HEK293 (cell line): ENCODE results near the gene ADAMTS2.

Experiments used
- CTCF ChIA-PET: fragments of 350-600 bp; formaldehyde crosslinking; extraction: SDS; loops from one replicate; lab custom pipeline; 2021; ENCODE audit warnings: antibody characterized with exemption; lab: Yijun Ruan, JAX
- POLR2A ChIA-PET: fragments of 300-600 bp; formaldehyde crosslinking; extraction: SDS; loops from one replicate; lab custom pipeline; 2020; ENCODE audit warnings: antibody characterized with exemption, inconsistent platforms; lab: Yijun Ruan, JAX
- H3K27ac ChIP-seq: fragments of 200-500 bp; sonication (Bioruptor generic); 2 replicates; pipeline ENCODE4 v1.5.1; 2014; ENCODE audit warnings: low read depth, low read length, control low read depth, inconsistent platforms; ENCODE audit errors: extremely low read depth
- H3K36me3 ChIP-seq, 2 experiments: fragments of 200-500 bp in 1 of 2; sonication (Bioruptor generic) in 1 of 2; 1 replicate in 1 of 2; 2 replicates in 1 of 2; pipeline ENCODE4 v1.5.1; 2014 to 2017; ENCODE audit warnings: inconsistent platforms in 2 of 2, low read length in 2 of 2; ENCODE audit not compliant: control insufficient read depth in 2 of 2, insufficient read depth in 1 of 2
- H3K4me1 ChIP-seq: fragments of 200-500 bp; sonication (Bioruptor generic); 2 replicates; pipeline ENCODE4 v1.5.1; 2014; ENCODE audit warnings: mild to moderate bottlenecking, low read length, inconsistent platforms; ENCODE audit not compliant: control insufficient read depth, insufficient read depth
- H3K4me3 ChIP-seq: 2 replicates; pipeline ENCODE4 v1.5.1; 2011; ENCODE audit warnings: low read depth, mild to moderate bottlenecking, control low read depth, low read length, moderate library complexity
- H3K9me3 ChIP-seq: fragments of 200-500 bp; sonication (Bioruptor generic); 2 replicates; pipeline ENCODE4 v1.5.1; 2014; ENCODE audit warnings: low read depth, low read length, inconsistent platforms; ENCODE audit not compliant: control insufficient read depth, insufficient read depth
- ATF2 ChIP-seq: fragments of 450-650 bp; formaldehyde crosslinking; IDR thresholded peaks from 2 replicates; pipeline ENCODE4 v1.5.1; 2016; ENCODE audit warnings: missing biosample characterization, missing genetic modification characterization, low read depth
- KLF10 ChIP-seq: fragments of 450-650 bp; IDR thresholded peaks from 2 replicates; pipeline ENCODE4 v1.5.1; 2018; ENCODE audit warnings: missing biosample characterization, mild to moderate bottlenecking, missing genetic modification characterization
- REPIN1 ChIP-seq: fragments of 450-650 bp; formaldehyde crosslinking; IDR thresholded peaks from 2 replicates; pipeline ENCODE4 v1.5.1; 2017; ENCODE audit warnings: missing biosample characterization, missing genetic modification characterization, low read depth
- ZBTB21 ChIP-seq: fragments of 450-650 bp; formaldehyde crosslinking; IDR thresholded peaks from 2 replicates; pipeline ENCODE4 v1.5.1; 2017; ENCODE audit warnings: missing biosample characterization, missing genetic modification characterization
- ZBTB8A ChIP-seq: fragments of 450-650 bp; formaldehyde crosslinking; IDR thresholded peaks from 2 replicates; pipeline ENCODE4 v1.5.1; 2016; ENCODE audit warnings: missing biosample characterization, missing genetic modification characterization
- ZNF10 ChIP-seq: fragments of 450-650 bp; formaldehyde crosslinking; IDR thresholded peaks from 2 replicates; pipeline ENCODE4 v1.5.1; 2017; ENCODE audit warnings: missing biosample characterization, missing genetic modification characterization
- ZNF133 ChIP-seq: fragments of 450-650 bp; formaldehyde crosslinking; IDR thresholded peaks from 2 replicates; pipeline ENCODE4 v1.5.1; 2016; ENCODE audit warnings: missing biosample characterization, missing genetic modification characterization
- ZNF140 ChIP-seq: fragments of 450-650 bp; formaldehyde crosslinking; IDR thresholded peaks from 2 replicates; pipeline ENCODE4 v1.5.1; 2016; ENCODE audit warnings: missing biosample characterization, missing genetic modification characterization
- ZNF148 ChIP-seq: fragments of 450-650 bp; formaldehyde crosslinking; IDR thresholded peaks from 2 replicates; pipeline ENCODE4 v1.5.0; 2017; ENCODE audit warnings: missing biosample characterization, missing genetic modification characterization, borderline replicate concordance
- ZNF239 ChIP-seq: fragments of 450-650 bp; formaldehyde crosslinking; IDR thresholded peaks from 2 replicates; pipeline ENCODE4 v1.5.1; 2016; ENCODE audit warnings: missing biosample characterization, missing genetic modification characterization
- ZNF302 ChIP-seq: fragments of 450-650 bp; formaldehyde crosslinking; IDR thresholded peaks from 2 replicates; pipeline ENCODE4 v1.5.1; 2016; ENCODE audit warnings: missing biosample characterization, missing genetic modification characterization, low read depth
- ZNF394 ChIP-seq: fragments of 450-650 bp; formaldehyde crosslinking; IDR thresholded peaks from 2 replicates; pipeline ENCODE4 v1.5.1; 2016; ENCODE audit warnings: missing biosample characterization, missing genetic modification characterization, mild to moderate bottlenecking, moderate library complexity, borderline replicate concordance
- ZNF596 ChIP-seq: fragments of 450-650 bp; IDR thresholded peaks from 2 replicates; pipeline ENCODE4 v1.5.0; 2018; ENCODE audit warnings: missing biosample characterization, mild to moderate bottlenecking, missing genetic modification characterization, moderate library complexity
- ZNF654 ChIP-seq: fragments of 450-650 bp; formaldehyde crosslinking; IDR thresholded peaks from 2 replicates; pipeline ENCODE4 v1.5.1; 2016; ENCODE audit warnings: low read depth, missing biosample characterization, missing genetic modification characterization
- ZNF660 ChIP-seq: fragments of 450-650 bp; IDR thresholded peaks from 2 replicates; pipeline ENCODE4 v1.5.1; 2018; ENCODE audit warnings: missing biosample characterization, mild to moderate bottlenecking, missing genetic modification characterization
- ZNF843 ChIP-seq: fragments of 450-650 bp; formaldehyde crosslinking; IDR thresholded peaks from 2 replicates; pipeline ENCODE4 v1.5.1; 2016; ENCODE audit warnings: missing biosample characterization, missing genetic modification characterization
- TF ChIP-seq, protein P1 (sequence below): fragments of 450-650 bp; formaldehyde crosslinking; IDR thresholded peaks from 2 replicates; pipeline ENCODE4 v1.5.1; 2016; ENCODE audit warnings: missing biosample characterization, missing genetic modification characterization
- TF ChIP-seq, protein P2 (sequence below): fragments of 450-650 bp; formaldehyde crosslinking; IDR thresholded peaks from 2 replicates; pipeline ENCODE4 v1.5.1; 2016; ENCODE audit warnings: missing biosample characterization, missing genetic modification characterization
- TF ChIP-seq, protein P3 (sequence below): IDR thresholded peaks from 2 replicates; pipeline ENCODE4 v1.6.1; 2011; ENCODE audit warnings: mild to moderate bottlenecking, low read depth, low read length, borderline replicate concordance
- TF ChIP-seq, protein P4 (sequence below): fragments of 450-650 bp; formaldehyde crosslinking; IDR thresholded peaks from 2 replicates; pipeline ENCODE4 v1.5.1; 2016; ENCODE audit warnings: missing biosample characterization, missing genetic modification characterization
- TF ChIP-seq, protein P5 (sequence below): fragments of 450-650 bp; formaldehyde crosslinking; IDR thresholded peaks from 2 replicates; pipeline ENCODE4 v1.5.1; 2017; ENCODE audit warnings: missing biosample characterization, missing genetic modification characterization

The ADAMTS2 gene

DNA sequence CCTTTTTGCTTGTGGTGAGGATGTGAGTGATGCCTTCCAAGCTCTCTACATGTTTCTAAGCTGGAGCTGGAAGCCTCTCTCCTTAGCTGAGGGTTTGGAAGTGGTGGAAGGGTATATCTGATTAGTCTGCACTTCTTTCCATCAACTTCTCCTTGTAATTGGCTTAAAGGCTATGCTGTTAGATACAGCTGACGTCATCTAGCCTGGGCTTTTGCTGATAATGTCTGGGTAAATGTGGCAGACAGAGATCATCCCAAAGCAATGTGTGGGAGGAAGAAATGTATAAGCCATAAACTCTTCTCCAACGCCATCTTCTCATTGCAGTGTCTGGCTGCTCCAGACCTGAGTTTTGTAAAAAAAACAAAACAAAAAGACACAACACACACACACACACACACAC lies 255.8 kb downstream of the ADAMTS2 start:
- ChIA-PET CTCF (no interaction called here), POLR2A (no interaction called here)
- Histone ChIP-seq H3K27ac (no peak overlapping the region), H3K36me3 (no peaks in the 10 kb centered on the region), H3K9me3 (no peaks in the 10 kb centered on the region), H3K4me1 (no peaks in the 10 kb centered on the region), H3K4me3 (no peak overlapping the region)
- 0 out of 2 replicates have a peak, but pooled peaks have one; percentile 44 for TF ChIP-seq ZBTB21 (tag by site-specific recombination)
- no peak for TF ChIP-seq ZNF239
- TF ChIP-seq ATF2 (tag by site-specific recombination) = peak; percentile 65

DNA sequence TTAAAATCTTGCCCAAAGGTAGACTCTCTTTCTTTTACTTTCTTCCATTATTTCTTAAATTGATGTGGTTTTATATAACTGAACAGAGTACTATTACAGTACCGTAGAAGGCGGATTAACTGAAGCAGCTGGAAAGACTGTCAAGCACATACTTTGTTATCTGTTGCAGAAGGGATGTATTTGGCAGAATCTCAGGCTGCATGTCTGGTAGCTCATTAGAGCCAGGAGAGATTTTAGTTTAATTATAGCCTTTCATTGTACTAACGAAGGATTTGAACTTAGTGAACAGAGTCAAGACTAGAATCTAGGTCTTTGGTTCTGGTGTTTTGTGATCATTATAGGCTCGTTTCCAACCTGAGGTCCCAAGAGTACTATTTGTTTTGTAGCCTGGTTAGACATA lies 264.5 kb downstream of the ADAMTS2 start:
- TF ChIP-seq ZNF302 = no peak
- no peak for TF ChIP-seq ZNF10 (tag by site-specific recombination)
- TF ChIP-seq REPIN1 (tag by site-specific recombination) = no peak
- TF ChIP-seq KLF10 (tag by site-specific recombination) = no peak
- TF ChIP-seq, protein P1, sequence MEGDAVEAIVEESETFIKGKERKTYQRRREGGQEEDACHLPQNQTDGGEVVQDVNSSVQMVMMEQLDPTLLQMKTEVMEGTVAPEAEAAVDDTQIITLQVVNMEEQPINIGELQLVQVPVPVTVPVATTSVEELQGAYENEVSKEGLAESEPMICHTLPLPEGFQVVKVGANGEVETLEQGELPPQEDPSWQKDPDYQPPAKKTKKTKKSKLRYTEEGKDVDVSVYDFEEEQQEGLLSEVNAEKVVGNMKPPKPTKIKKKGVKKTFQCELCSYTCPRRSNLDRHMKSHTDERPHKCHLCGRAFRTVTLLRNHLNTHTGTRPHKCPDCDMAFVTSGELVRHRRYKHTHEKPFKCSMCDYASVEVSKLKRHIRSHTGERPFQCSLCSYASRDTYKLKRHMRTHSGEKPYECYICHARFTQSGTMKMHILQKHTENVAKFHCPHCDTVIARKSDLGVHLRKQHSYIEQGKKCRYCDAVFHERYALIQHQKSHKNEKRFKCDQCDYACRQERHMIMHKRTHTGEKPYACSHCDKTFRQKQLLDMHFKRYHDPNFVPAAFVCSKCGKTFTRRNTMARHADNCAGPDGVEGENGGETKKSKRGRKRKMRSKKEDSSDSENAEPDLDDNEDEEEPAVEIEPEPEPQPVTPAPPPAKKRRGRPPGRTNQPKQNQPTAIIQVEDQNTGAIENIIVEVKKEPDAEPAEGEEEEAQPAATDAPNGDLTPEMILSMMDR = no peak
- TF ChIP-seq ZNF148 = no peak
- no peak for TF ChIP-seq ZNF654 (tag by site-specific recombination)
- no peak for TF ChIP-seq ZNF843 (tag by site-specific recombination)
- TF ChIP-seq, protein P2, sequence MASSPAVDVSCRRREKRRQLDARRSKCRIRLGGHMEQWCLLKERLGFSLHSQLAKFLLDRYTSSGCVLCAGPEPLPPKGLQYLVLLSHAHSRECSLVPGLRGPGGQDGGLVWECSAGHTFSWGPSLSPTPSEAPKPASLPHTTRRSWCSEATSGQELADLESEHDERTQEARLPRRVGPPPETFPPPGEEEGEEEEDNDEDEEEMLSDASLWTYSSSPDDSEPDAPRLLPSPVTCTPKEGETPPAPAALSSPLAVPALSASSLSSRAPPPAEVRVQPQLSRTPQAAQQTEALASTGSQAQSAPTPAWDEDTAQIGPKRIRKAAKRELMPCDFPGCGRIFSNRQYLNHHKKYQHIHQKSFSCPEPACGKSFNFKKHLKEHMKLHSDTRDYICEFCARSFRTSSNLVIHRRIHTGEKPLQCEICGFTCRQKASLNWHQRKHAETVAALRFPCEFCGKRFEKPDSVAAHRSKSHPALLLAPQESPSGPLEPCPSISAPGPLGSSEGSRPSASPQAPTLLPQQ = no peak
- no peak for TF ChIP-seq ZNF133 (tag by site-specific recombination)
- TF ChIP-seq, protein P3, sequence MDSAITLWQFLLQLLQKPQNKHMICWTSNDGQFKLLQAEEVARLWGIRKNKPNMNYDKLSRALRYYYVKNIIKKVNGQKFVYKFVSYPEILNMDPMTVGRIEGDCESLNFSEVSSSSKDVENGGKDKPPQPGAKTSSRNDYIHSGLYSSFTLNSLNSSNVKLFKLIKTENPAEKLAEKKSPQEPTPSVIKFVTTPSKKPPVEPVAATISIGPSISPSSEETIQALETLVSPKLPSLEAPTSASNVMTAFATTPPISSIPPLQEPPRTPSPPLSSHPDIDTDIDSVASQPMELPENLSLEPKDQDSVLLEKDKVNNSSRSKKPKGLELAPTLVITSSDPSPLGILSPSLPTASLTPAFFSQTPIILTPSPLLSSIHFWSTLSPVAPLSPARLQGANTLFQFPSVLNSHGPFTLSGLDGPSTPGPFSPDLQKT = no peak
- no peak for TF ChIP-seq ZNF394
- TF ChIP-seq ZBTB21 (tag by site-specific recombination) = no peak
- no peak for TF ChIP-seq ZNF596
- TF ChIP-seq ZBTB8A (tag by site-specific recombination) = no peak
- TF ChIP-seq, protein P4, sequence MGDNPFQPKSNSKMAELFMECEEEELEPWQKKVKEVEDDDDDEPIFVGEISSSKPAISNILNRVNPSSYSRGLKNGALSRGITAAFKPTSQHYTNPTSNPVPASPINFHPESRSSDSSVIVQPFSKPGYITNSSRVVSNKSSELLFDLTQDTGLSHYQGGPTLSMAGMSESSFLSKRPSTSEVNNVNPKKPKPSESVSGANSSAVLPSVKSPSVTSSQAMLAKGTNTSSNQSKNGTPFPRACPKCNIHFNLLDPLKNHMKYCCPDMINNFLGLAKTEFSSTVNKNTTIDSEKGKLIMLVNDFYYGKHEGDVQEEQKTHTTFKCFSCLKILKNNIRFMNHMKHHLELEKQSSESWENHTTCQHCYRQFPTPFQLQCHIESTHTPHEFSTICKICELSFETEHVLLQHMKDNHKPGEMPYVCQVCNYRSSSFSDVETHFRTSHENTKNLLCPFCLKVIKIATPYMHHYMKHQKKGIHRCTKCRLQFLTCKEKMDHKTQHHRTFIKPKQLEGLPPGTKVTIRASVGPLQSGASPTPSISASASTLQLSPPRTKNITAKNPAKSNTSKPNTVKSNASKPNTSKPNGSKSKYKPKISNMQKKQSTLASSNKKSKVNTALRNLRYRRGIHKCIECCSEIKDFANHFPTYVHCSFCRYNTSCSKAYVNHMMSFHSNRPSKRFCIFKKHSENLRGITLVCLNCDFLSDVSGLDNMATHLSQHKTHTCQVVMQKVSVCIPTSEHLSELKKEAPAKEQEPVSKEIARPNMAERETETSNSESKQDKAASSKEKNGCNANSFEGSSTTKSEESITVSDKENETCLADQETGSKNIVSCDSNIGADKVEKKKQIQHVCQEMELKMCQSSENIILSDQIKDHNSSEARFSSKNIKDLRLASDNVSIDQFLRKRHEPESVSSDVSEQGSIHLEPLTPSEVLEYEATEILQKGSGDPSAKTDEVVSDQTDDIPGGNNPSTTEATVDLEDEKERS (tag by site-specific recombination) = no peak
- TF ChIP-seq ZNF140 (tag by site-specific recombination) = no peak
- TF ChIP-seq ZNF660 (tag by site-specific recombination) = no peak
- TF ChIP-seq, protein P5, sequence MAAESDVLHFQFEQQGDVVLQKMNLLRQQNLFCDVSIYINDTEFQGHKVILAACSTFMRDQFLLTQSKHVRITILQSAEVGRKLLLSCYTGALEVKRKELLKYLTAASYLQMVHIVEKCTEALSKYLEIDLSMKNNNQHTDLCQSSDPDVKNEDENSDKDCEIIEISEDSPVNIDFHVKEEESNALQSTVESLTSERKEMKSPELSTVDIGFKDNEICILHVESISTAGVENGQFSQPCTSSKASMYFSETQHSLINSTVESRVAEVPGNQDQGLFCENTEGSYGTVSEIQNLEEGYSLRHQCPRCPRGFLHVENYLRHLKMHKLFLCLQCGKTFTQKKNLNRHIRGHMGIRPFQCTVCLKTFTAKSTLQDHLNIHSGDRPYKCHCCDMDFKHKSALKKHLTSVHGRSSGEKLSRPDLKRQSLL (tag by site-specific recombination) = no peak
- H3K4me1 ChIP-seq = no peaks in the 10 kb centered on the region
- no peaks in the 10 kb centered on the region; the same call in 1 of the 2 replicates for H3K9me3 ChIP-seq
- CTCF ChIA-PET = interaction anchor here (0.6 kb wide), 1 partner anchor 13 kb away, joined by 3 read pairs; no protein-coding TSS in a partner anchor
- no peak overlapping the region for H3K27ac ChIP-seq
- H3K4me3 ChIP-seq = no peak overlapping the region
- H3K36me3 ChIP-seq = peaks cover 0 to 4% of the 10 kb centered on the region in 2 experiments; a peak in 1 of 3 replicates
- POLR2A ChIA-PET = no interaction called here
